ENCODE data around the gene NRSN2. TPM values are rescaled to one million over a fixed set of nuclear protein-coding genes. Genes with fewer than 3 reads are reported as not detected.
"Not testable (repeated sequence)": the region's sequence is repeated elsewhere in the genome, so short reads cannot be mapped to it uniquely, and the experiment has no call there.

Gene NRSN2
- total RNA-seq, 1 donor: 34.2 TPM

GRCh38 chr20:371755-372542, 25.0 kb downstream of the NRSN2 start:
- TF ChIP-seq CTCF (IDR thresholded peaks at IDR 0.05; ENCODE audit: insufficient read depth, low read length): no peak
- DNase-seq (ENCODE audit: low read depth): peak; percentile 96

GRCh38 chr20:372543-373082, 25.7 kb downstream of the NRSN2 start:
- not testable (repeated sequence) for DNase-seq (ENCODE audit: low read depth); H3K4me3 ChIP-seq (ENCODE audit: low read depth, low read length)

More at GRCh38 chr20:371755-372542, 25.0 kb downstream of the NRSN2 start:
- H3K4me3 ChIP-seq (ENCODE audit: low read depth, low read length): no peak overlapping the region

GRCh38 chr20:373171-373890, 26.4 kb downstream of the NRSN2 start:
- TF ChIP-seq CTCF (IDR thresholded peaks at IDR 0.05; ENCODE audit: insufficient read depth, low read length): no peak
- no peak overlapping the region for H3K4me3 ChIP-seq (ENCODE audit: low read depth, low read length)
- DNase-seq (ENCODE audit: low read depth): peak; percentile 88

- DNase-seq (ENCODE audit: low read depth): no peak
- no peak overlapping the region for H3K4me3 ChIP-seq (ENCODE audit: low read depth, low read length)
- no peak for TF ChIP-seq CTCF (IDR thresholded peaks at IDR 0.05; ENCODE audit: insufficient read depth, low read length)
Measured at GRCh38 chr20:375265-375889, 28.5 kb downstream of the NRSN2 start.

GRCh38 chr20:376089-376488, 29.2 kb downstream of the NRSN2 start:
- no peak for TF ChIP-seq CTCF (IDR thresholded peaks at IDR 0.05; ENCODE audit: insufficient read depth, low read length)
- H3K4me3 ChIP-seq (ENCODE audit: low read depth, low read length): no peak overlapping the region
- DNase-seq (ENCODE audit: low read depth): no peak

GRCh38 chr20:376750-377149, 29.8 kb downstream of the NRSN2 start:
- TF ChIP-seq CTCF (IDR thresholded peaks at IDR 0.05; ENCODE audit: insufficient read depth, low read length): no peak
- no peak overlapping the region for H3K4me3 ChIP-seq (ENCODE audit: low read depth, low read length)

GRCh38 chr20:377578-377977, 30.7 kb downstream of the NRSN2 start:
- H3K4me3 ChIP-seq (ENCODE audit: low read depth, low read length); DNase-seq (ENCODE audit: low read depth): not testable (repeated sequence)

More at GRCh38 chr20:376750-377149, 29.8 kb downstream of the NRSN2 start:
- DNase-seq (ENCODE audit: low read depth): no peak

All from fibroblast of the aortic adventitia (primary cell).